ENCODE measurements around the gene ATG14.

The ATG14 gene

DNA sequence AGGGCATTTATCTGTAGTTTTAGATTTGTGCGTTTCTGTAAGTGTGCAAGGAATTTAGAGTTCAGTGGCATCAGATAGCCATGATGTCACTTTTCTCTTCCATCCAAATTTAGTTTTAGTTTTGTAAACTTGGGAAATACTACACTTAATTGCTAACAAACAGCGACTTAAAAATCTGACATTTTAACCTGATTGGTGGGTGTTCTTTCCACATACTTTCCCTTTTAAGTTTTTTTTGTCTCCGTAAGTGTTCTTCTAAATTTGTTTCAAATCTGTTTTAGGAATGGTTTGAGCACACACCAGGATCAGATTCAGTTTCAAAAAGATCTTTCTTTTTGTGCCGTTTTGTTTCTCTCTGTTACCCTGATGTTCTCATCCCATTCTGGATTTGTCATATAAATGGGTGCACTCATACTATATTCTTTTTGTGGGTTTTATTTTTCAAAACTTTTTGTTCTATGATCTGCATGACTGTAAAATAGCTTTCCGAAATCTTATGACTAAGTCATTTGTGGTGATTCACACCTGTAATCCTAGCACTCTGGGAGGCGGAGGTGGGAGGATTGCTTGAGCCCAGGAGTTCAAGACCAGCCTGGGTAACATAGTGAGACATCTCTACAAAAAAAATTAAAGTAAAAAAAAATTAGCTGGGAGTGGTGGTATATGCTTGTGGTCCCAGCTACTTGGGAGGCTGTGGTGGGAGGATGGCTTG is 81.5 kb downstream of the ATG14 start:
- Histone ChIP-seq H3K9ac (ENCODE audit: insufficient read length, low read depth) (no peak overlapping the region), H3K27me3 (ENCODE audit: insufficient read depth, insufficient read length) (no peaks in the 10 kb centered on the region), H3K36me3 (ENCODE audit: insufficient read depth, insufficient read length, low read length) (no peaks in the 10 kb centered on the region), H3K9me3 (ENCODE audit: insufficient read depth, low read length) (no peaks in the 10 kb centered on the region), H3K4me1 (ENCODE audit: insufficient read depth, insufficient read length) (no peaks in the 10 kb centered on the region), H3K4me3 (ENCODE audit: insufficient read length, low read depth) (no peak overlapping the region)
- DNase-seq (ENCODE audit: low read depth, low spot score) = no peak
- no peak for TF ChIP-seq YY1 (IDR thresholded peaks at IDR 0.05; ENCODE audit: insufficient read depth, insufficient read length)

DNA sequence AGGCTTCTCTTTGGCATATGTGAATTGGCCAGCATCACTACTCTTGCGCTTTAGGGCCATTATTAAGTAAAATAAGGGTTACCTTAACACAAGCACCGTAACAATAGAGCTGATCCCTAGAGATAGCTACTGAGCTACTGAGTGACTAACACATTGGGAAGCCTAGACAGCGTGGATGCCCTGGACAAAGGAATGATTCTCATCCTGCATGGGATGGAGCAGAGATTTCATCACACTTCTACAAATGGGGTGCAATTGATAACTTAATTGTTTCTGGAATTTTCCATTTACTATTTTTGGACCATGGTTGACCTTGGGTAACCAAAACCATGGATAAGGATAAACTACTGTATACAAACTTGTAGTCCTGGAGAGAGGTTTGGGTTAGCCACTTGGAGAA is 83.3 kb downstream of the ATG14 start:
- Histone ChIP-seq H3K36me3 (ENCODE audit: insufficient read depth, insufficient read length, low read length) (no peaks in the 10 kb centered on the region), H3K4me1 (ENCODE audit: insufficient read depth, insufficient read length) (no peaks in the 10 kb centered on the region), H3K27me3 (ENCODE audit: insufficient read depth, insufficient read length) (no peaks in the 10 kb centered on the region), H3K9me3 (ENCODE audit: insufficient read depth, low read length) (no peaks in the 10 kb centered on the region), H3K9ac (ENCODE audit: insufficient read length, low read depth) (no peak overlapping the region), H3K4me3 (ENCODE audit: insufficient read length, low read depth) (no peak overlapping the region)
- no peak for DNase-seq (ENCODE audit: low read depth, low spot score)
- TF ChIP-seq ZNF274 (IDR thresholded peaks at IDR 0.05; ENCODE audit: low read depth, low read length) = no peak
- TF ChIP-seq YY1 (IDR thresholded peaks at IDR 0.05; ENCODE audit: insufficient read depth, insufficient read length) = no peak
- TF ChIP-seq SUZ12 (IDR thresholded peaks at IDR 0.05; ENCODE audit: extremely low read depth, insufficient read depth, insufficient read length) = no peak

DNA sequence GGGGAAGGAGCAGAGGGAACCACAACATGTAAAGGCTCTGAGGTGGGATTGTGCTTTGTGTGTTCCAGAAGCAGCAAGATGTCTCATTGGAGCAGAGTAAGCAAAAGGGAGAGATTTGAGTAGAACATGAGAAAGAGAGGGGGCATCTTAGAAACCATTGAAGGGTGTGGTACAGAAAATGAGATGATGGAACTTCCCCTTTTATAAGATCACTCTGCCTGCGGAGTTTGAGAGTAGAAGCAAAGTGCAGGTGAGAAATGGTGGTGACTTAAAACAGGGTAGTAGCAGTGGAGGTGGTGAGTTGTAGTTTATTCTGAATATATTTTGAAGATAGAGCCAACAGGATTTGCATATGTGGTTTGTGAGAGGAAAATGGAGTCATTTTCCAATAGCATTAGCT is 84.5 kb downstream of the ATG14 start:
- H3K4me3 ChIP-seq (ENCODE audit: insufficient read length, low read depth) = no peak overlapping the region
- no peaks in the 10 kb centered on the region for H3K4me1 ChIP-seq (ENCODE audit: insufficient read depth, insufficient read length)
- H3K27me3 ChIP-seq (ENCODE audit: insufficient read depth, insufficient read length) = no peaks in the 10 kb centered on the region
- DNase-seq (ENCODE audit: low read depth, low spot score) = no peak
- no peaks in the 10 kb centered on the region for H3K9me3 ChIP-seq (ENCODE audit: insufficient read depth, low read length)
- TF ChIP-seq SUZ12 (IDR thresholded peaks at IDR 0.05; ENCODE audit: extremely low read depth, insufficient read depth, insufficient read length) (no peak), ZNF274 (IDR thresholded peaks at IDR 0.05; ENCODE audit: low read depth, low read length) (no peak), YY1 (IDR thresholded peaks at IDR 0.05; ENCODE audit: insufficient read depth, insufficient read length) (no peak)
- no peak overlapping the region for H3K9ac ChIP-seq (ENCODE audit: insufficient read length, low read depth)
- H3K36me3 ChIP-seq (ENCODE audit: insufficient read depth, insufficient read length, low read length) = no peaks in the 10 kb centered on the region

DNA sequence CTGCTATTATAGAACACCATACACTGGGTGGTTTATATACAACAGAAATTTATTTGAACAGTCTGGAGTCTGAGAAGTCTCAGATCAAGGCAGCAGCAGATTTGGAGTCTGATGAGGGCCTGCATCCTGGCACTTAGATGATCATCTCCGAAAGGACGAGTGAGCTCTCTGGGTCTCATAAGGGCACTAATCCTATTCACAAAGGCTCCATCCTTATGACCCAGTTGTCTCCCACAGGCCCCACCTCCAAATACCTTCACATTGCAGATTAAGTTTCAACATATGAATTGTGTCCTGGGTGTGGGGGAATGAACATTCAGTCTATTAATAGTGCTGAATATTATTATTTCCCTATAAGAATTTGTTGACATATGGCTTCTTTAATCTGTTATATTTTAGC is 86.8 kb downstream of the ATG14 start:
- H3K9me3 ChIP-seq (ENCODE audit: insufficient read depth, low read length) = no peaks in the 10 kb centered on the region
- H3K9ac ChIP-seq (ENCODE audit: insufficient read length, low read depth) = no peak overlapping the region
- H3K4me1 ChIP-seq (ENCODE audit: insufficient read depth, insufficient read length) = no peaks in the 10 kb centered on the region
- TF ChIP-seq YY1 (IDR thresholded peaks at IDR 0.05; ENCODE audit: insufficient read depth, insufficient read length) (no peak), SUZ12 (IDR thresholded peaks at IDR 0.05; ENCODE audit: extremely low read depth, insufficient read depth, insufficient read length) (no peak), ZNF274 (IDR thresholded peaks at IDR 0.05; ENCODE audit: low read depth, low read length) (no peak)
- H3K27me3 ChIP-seq (ENCODE audit: insufficient read depth, insufficient read length) = no peaks in the 10 kb centered on the region
- no peak overlapping the region for H3K4me3 ChIP-seq (ENCODE audit: insufficient read length, low read depth)
- no peak for DNase-seq (ENCODE audit: low read depth, low spot score)
- no peaks in the 10 kb centered on the region for H3K36me3 ChIP-seq (ENCODE audit: insufficient read depth, insufficient read length, low read length)

DNA sequence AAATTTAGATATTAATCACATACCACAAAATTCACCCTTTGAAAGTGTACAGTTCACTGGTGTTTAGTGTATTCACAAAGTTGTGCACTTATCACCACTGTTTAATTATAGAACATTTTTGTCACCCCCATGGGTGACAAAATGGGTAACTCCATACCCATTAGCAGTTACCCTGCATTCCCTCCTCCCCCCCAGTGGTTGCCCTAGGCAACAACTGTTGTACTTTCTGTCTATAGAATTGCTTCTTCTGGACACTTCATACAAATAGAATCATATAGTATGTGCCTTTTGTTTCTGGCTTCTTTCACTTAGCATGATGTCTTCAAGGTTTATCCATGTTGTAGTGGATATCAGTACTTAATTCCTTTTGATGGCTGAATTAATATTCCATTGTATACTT is 87.7 kb downstream of the ATG14 start:
- Histone ChIP-seq H3K4me1 (ENCODE audit: insufficient read depth, insufficient read length) (no peaks in the 10 kb centered on the region), H3K4me3 (ENCODE audit: insufficient read length, low read depth) (no peak overlapping the region), H3K9ac (ENCODE audit: insufficient read length, low read depth) (no peak overlapping the region), H3K36me3 (ENCODE audit: insufficient read depth, insufficient read length, low read length) (no peaks in the 10 kb centered on the region), H3K27me3 (ENCODE audit: insufficient read depth, insufficient read length) (no peaks in the 10 kb centered on the region), H3K9me3 (ENCODE audit: insufficient read depth, low read length) (no peaks in the 10 kb centered on the region)
- no peak for DNase-seq (ENCODE audit: low read depth, low spot score)
- TF ChIP-seq YY1 (IDR thresholded peaks at IDR 0.05; ENCODE audit: insufficient read depth, insufficient read length) (no peak), SUZ12 (IDR thresholded peaks at IDR 0.05; ENCODE audit: extremely low read depth, insufficient read depth, insufficient read length) (no peak), ZNF274 (IDR thresholded peaks at IDR 0.05; ENCODE audit: low read depth, low read length) (no peak)

DNA sequence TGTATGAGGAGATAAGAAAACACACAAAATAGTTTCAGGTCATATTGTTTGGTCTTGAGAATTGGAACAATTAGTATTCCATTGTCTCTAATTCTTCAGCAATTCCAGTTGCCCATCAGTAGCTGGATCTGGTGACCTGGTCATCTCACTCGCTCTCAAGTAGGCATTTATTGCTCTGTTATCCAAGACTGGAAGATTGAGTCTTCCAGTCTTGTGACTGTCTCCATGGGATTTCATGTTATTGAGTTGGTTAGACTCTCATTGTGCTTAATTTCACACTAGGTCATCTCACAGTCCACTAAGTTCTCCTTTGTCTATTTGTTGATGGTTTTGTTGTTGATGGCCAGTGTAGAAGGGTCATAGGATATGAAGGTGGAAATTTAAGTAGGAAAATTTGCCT is 92.9 kb downstream of the ATG14 start:
- TF ChIP-seq YY1 (IDR thresholded peaks at IDR 0.05; ENCODE audit: insufficient read depth, insufficient read length) (no peak), SUZ12 (IDR thresholded peaks at IDR 0.05; ENCODE audit: extremely low read depth, insufficient read depth, insufficient read length) (no peak), ZNF274 (IDR thresholded peaks at IDR 0.05; ENCODE audit: low read depth, low read length) (no peak)
- Histone ChIP-seq H3K4me1 (ENCODE audit: insufficient read depth, insufficient read length) (no peaks in the 10 kb centered on the region), H3K27me3 (ENCODE audit: insufficient read depth, insufficient read length) (no peaks in the 10 kb centered on the region), H3K9me3 (ENCODE audit: insufficient read depth, low read length) (no peaks in the 10 kb centered on the region), H3K4me3 (ENCODE audit: insufficient read length, low read depth) (no peak overlapping the region), H3K9ac (ENCODE audit: insufficient read length, low read depth) (no peak overlapping the region), H3K36me3 (ENCODE audit: insufficient read depth, insufficient read length, low read length) (peaks cover 3% of the 10 kb centered on the region)
- no peak for DNase-seq (ENCODE audit: low read depth, low spot score)

DNA sequence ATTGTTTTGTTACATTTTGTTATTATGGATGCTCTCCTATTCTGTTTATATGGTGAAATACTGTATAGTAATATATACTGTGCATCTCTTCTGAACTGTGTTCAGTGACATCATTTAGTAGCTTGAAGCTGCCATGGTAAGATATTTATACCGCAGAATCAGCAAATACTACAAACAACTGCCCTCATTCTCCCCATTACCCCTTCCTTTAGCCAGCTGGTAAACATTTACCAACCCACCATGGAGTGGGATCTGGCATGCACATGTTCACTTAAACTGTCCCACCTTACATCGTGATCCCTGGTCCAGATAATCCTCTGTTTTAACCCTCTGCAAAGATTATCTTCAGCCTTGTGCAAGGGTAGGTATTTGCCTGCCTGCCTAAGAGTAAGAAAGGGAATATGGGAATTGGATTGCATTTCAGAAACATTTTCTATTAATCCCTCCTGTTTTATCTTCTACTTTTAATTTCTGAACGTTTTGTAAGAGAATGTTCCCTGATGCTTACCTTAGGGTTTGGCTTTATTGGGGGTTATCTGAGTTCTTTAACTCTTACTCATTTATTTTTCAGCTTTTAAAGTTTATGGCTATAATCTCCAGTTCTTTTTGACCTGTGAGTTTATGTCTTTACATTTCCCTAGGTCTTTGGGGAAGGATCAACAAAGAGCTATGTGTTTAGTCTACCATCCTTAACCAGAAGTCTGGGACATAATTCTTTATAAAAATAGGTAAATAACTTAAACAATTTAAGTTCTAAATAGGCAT is 93.9 kb downstream of the ATG14 start:
- TF ChIP-seq ZNF274 (IDR thresholded peaks at IDR 0.05; ENCODE audit: low read depth, low read length) = no peak
- TF ChIP-seq YY1 (IDR thresholded peaks at IDR 0.05; ENCODE audit: insufficient read depth, insufficient read length) = no peak
- no peak for TF ChIP-seq SUZ12 (IDR thresholded peaks at IDR 0.05; ENCODE audit: extremely low read depth, insufficient read depth, insufficient read length)
- no peak overlapping the region for H3K4me3 ChIP-seq (ENCODE audit: insufficient read length, low read depth)
- H3K4me1 ChIP-seq (ENCODE audit: insufficient read depth, insufficient read length) = no peaks in the 10 kb centered on the region
- no peaks in the 10 kb centered on the region for H3K27me3 ChIP-seq (ENCODE audit: insufficient read depth, insufficient read length)
- H3K9ac ChIP-seq (ENCODE audit: insufficient read length, low read depth) = no peak overlapping the region
- DNase-seq (ENCODE audit: low read depth, low spot score) = no peak
- peaks cover 9% of the 10 kb centered on the region for H3K9me3 ChIP-seq (ENCODE audit: insufficient read depth, low read length)
- peaks cover 3% of the 10 kb centered on the region for H3K36me3 ChIP-seq (ENCODE audit: insufficient read depth, insufficient read length, low read length)

Measured in NT2/D1 (cell line).